ENCODE data around the gene CXCL5. TPM values are rescaled to one million over a fixed set of nuclear protein-coding genes. Genes with fewer than 3 reads are reported as not detected.
"Not testable (repeated sequence)": the region's sequence is repeated elsewhere in the genome, so short reads cannot be mapped to it uniquely, and the experiment has no call there.

Gene CXCL5
- total RNA-seq, 1 donor from 2014 or later, result 0.28 TPM

GRCh38 chr4:73985528-73985852 is 13.0 kb downstream of the CXCL5 start:
- H3K36me3 Mint-ChIP-seq (ENCODE audit: low read depth), result no peaks in the 10 kb centered on the region
- TF ChIP-seq CTCF (conservative IDR thresholded peaks at IDR 0.05), result no peak
- H3K9me3 Mint-ChIP-seq, result no peaks in the 10 kb centered on the region
- DNase-seq (ENCODE audit: low read depth, low spot score), result no peak
- peaks cover 30% of the 10 kb centered on the region for H3K27me3 Mint-ChIP-seq (ENCODE audit: low read depth)
- no peak overlapping the region for H3K27ac Mint-ChIP-seq (ENCODE audit: unreplicated experiment)
- peaks cover 7% of the 10 kb centered on the region for H3K4me1 Mint-ChIP-seq
- H3K4me3 Mint-ChIP-seq, result no peak overlapping the region

GRCh38 chr4:73984736-73985527 is 13.5 kb downstream of the CXCL5 start:
- Mint-ChIP-seq H3K27me3 (ENCODE audit: low read depth) (peaks cover 32% of the 10 kb centered on the region), H3K36me3 (ENCODE audit: low read depth) (no peaks in the 10 kb centered on the region), H3K9me3 (no peaks in the 10 kb centered on the region), H3K27ac (ENCODE audit: unreplicated experiment) (no peak overlapping the region), H3K4me1 (peaks cover 11% of the 10 kb centered on the region), H3K4me3 (no peak overlapping the region)
- TF ChIP-seq CTCF (conservative IDR thresholded peaks at IDR 0.05), result no peak
- no peak for DNase-seq (ENCODE audit: low read depth, low spot score)

DNA sequence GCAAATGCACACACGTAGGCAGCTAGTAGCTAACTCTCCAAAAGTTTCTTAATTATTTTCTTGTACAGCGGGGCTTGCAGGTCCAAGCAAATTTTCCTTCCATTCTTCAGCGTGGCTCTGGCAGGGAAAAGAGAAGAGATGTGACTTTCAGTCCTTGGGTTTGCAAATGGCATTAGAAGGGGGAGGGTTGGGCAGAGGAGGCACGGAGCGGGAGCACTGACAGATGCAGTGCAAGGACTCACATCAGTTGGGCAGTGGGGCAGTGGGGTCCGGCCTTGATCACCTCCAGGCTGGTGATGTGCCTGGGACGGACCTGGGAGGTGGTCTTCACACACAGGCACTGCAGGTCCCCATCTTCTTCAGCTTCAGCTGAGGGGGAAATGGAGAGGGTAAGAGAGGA is 17.3 kb downstream of the CXCL5 start:
- not testable (repeated sequence) for H3K36me3 Mint-ChIP-seq (ENCODE audit: low read depth); H3K27ac Mint-ChIP-seq (ENCODE audit: unreplicated experiment); H3K4me3 Mint-ChIP-seq; DNase-seq (ENCODE audit: low read depth, low spot score); H3K9me3 Mint-ChIP-seq
- H3K27me3 Mint-ChIP-seq (ENCODE audit: low read depth), result peaks cover 25% of the 10 kb centered on the region
- H3K4me1 Mint-ChIP-seq, result peaks cover 19% of the 10 kb centered on the region

GRCh38 chr4:73979407-73979957 is 19.0 kb downstream of the CXCL5 start:
- Mint-ChIP-seq H3K36me3 (ENCODE audit: low read depth) (peaks cover 3% of the 10 kb centered on the region), H3K4me3 (no peak overlapping the region), H3K4me1 (peaks cover 19% of the 10 kb centered on the region), H3K9me3 (peaks cover 4% of the 10 kb centered on the region), H3K27ac (ENCODE audit: unreplicated experiment) (no peak overlapping the region), H3K27me3 (ENCODE audit: low read depth) (peaks cover 25% of the 10 kb centered on the region)
- no peak for TF ChIP-seq CTCF (conservative IDR thresholded peaks at IDR 0.05)
- DNase-seq (ENCODE audit: low read depth, low spot score), result no peak

- H3K9me3 Mint-ChIP-seq, result peaks cover 4% of the 10 kb centered on the region
- peaks cover 25% of the 10 kb centered on the region for H3K27me3 Mint-ChIP-seq (ENCODE audit: low read depth)
- no peak for DNase-seq (ENCODE audit: low read depth, low spot score)
- TF ChIP-seq CTCF (conservative IDR thresholded peaks at IDR 0.05), result no peak
- peaks cover 3% of the 10 kb centered on the region for H3K36me3 Mint-ChIP-seq (ENCODE audit: low read depth)
- H3K27ac Mint-ChIP-seq (ENCODE audit: unreplicated experiment), result no peak overlapping the region
- H3K4me3 Mint-ChIP-seq, result no peak overlapping the region
- peaks cover 19% of the 10 kb centered on the region for H3K4me1 Mint-ChIP-seq
These were observed 19.6 kb downstream of the CXCL5 start for GRCh38 chr4:73978886-73979285.

DNA sequence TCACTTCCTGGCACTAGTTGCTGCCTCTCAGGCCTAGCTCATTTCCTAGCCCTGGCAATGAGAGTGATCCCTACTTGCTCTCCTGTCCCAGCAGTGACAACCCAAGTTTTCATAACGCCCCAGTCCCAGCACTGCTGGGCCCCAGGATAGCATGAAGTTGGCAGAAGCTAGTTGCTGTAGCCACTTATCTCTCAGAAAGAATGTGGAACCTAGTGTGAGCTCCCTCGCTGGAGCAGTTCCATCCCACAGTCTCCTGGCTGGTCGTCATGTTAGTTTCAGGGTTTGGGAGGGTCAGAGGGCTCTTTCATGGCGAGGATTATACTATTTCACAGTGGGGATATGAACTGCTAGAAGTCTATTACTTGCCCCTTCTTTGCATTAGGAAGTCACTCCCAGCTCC is 21.8 kb downstream of the CXCL5 start:
- H3K4me3 Mint-ChIP-seq, result no peak overlapping the region
- H3K36me3 Mint-ChIP-seq (ENCODE audit: low read depth), result peaks cover 3% of the 10 kb centered on the region
- peaks cover 13% of the 10 kb centered on the region for H3K4me1 Mint-ChIP-seq
- DNase-seq (ENCODE audit: low read depth, low spot score), result no peak
- no peak overlapping the region for H3K27ac Mint-ChIP-seq (ENCODE audit: unreplicated experiment)
- H3K9me3 Mint-ChIP-seq, result peaks cover 7% of the 10 kb centered on the region
- no peak for TF ChIP-seq CTCF (conservative IDR thresholded peaks at IDR 0.05)
- peaks cover 12% of the 10 kb centered on the region for H3K27me3 Mint-ChIP-seq (ENCODE audit: low read depth)

All from neural crest cell (in vitro differentiated cells).